HG03064 (cell line): ENCODE data around the gene TCF7L1.

Source experiments
- ATAC-seq: cut with Tn5 transposase; IDR thresholded peaks from one replicate; pipeline ENCODE4 v1.9.1; 2021; ENCODE audit warnings: low read depth; ENCODE audit not compliant: unreplicated experiment

TCF7L1 gene

GRCh38 chr2:85160966-85161960, 28.1 kb downstream of the TCF7L1 start:
- ATAC-seq = no peak

- ATAC-seq = no peak
These were observed 29.6 kb downstream of the TCF7L1 start for GRCh38 chr2:85162746-85163301.

- ATAC-seq = no peak
These were observed 30.5 kb downstream of the TCF7L1 start for GRCh38 chr2:85163675-85164074.

GRCh38 chr2:85164145-85164569, 31.0 kb downstream of the TCF7L1 start:
- ATAC-seq = no peak

- ATAC-seq = no peak
These were observed 32.0 kb downstream of the TCF7L1 start for GRCh38 chr2:85165088-85165690.

- no peak for ATAC-seq
These were observed 32.8 kb downstream of the TCF7L1 start for GRCh38 chr2:85166021-85166420.

GRCh38 chr2:85167479-85167878, 34.3 kb downstream of the TCF7L1 start:
- no peak for ATAC-seq

GRCh38 chr2:85168942-85169341, 35.8 kb downstream of the TCF7L1 start:
- no peak for ATAC-seq

GRCh38 chr2:85169581-85169980, 36.4 kb downstream of the TCF7L1 start:
- ATAC-seq = no peak

GRCh38 chr2:85170938-85171475, 37.8 kb downstream of the TCF7L1 start:
- ATAC-seq = no peak

GRCh38 chr2:85171916-85172315, 38.7 kb downstream of the TCF7L1 start:
- ATAC-seq = no peak

GRCh38 chr2:85173909-85174308, 40.7 kb downstream of the TCF7L1 start:
- ATAC-seq = no peak

- no peak for ATAC-seq
These were observed 41.8 kb downstream of the TCF7L1 start for GRCh38 chr2:85174943-85175342.

- no peak for ATAC-seq
These were observed 42.4 kb downstream of the TCF7L1 start for GRCh38 chr2:85175369-85176299.

GRCh38 chr2:85177031-85177824, 44.0 kb downstream of the TCF7L1 start:
- ATAC-seq = no peak

GRCh38 chr2:85178154-85178553, 45.0 kb downstream of the TCF7L1 start:
- no peak for ATAC-seq

- ATAC-seq = no peak
These were observed 45.8 kb downstream of the TCF7L1 start for GRCh38 chr2:85178980-85179411.

- no peak for ATAC-seq
These were observed 46.3 kb downstream of the TCF7L1 start for GRCh38 chr2:85179541-85179940.
